ENCODE measurements around the gene CTNNA2.
"Not testable (repeated sequence)": the region's sequence is repeated elsewhere in the genome, so short reads cannot be mapped to it uniquely, and the experiment has no call there.

CTNNA2 gene

DNA sequence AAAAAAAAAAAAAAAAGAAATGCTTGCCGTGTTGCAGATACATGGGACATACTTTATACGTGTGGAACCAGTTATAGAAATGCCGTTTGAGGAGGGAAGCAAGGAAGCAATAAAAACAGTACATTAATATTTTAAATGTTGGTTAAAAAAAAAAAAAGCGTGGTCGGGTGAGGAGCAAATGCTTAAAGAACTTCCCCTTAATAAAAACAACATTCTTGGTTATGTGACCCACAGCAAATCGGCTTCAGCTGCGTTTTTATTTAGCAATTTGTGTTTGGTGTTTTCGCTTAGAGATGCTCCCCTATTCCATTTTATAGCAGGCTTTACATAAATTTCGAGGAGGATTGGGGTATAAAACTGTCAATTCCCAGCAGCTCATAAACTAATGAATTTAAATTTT, 568.1 kb downstream of the CTNNA2 start:
- no peak for DNase-seq (ENCODE audit: low read depth)
- TF ChIP-seq, protein P1, sequence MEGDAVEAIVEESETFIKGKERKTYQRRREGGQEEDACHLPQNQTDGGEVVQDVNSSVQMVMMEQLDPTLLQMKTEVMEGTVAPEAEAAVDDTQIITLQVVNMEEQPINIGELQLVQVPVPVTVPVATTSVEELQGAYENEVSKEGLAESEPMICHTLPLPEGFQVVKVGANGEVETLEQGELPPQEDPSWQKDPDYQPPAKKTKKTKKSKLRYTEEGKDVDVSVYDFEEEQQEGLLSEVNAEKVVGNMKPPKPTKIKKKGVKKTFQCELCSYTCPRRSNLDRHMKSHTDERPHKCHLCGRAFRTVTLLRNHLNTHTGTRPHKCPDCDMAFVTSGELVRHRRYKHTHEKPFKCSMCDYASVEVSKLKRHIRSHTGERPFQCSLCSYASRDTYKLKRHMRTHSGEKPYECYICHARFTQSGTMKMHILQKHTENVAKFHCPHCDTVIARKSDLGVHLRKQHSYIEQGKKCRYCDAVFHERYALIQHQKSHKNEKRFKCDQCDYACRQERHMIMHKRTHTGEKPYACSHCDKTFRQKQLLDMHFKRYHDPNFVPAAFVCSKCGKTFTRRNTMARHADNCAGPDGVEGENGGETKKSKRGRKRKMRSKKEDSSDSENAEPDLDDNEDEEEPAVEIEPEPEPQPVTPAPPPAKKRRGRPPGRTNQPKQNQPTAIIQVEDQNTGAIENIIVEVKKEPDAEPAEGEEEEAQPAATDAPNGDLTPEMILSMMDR (conservative IDR thresholded peaks at IDR 0.05; ENCODE audit: control insufficient read depth, insufficient read depth, low read depth, low read length): no peak
- no peak overlapping the region for H3K4me3 ChIP-seq (ENCODE audit: control insufficient read depth, low read depth, low read length)

DNA sequence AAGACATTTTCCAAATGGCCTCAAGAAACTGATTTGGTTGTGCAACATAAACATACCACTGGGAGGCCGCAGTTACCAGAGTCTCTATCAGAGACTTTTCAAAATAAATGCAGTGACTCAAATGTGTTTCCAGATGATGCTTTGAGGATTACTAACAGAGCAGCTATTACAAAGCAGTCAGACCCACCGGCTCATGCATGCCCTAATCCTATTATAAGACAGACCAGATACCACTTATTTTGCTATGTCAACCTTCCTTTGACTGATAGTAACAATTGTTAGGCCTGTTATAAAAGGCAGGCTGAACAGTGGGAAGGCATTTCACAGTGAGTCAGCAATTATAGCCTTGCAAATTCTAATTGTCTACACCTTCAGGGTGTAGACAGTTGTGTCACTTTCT, 574.0 kb downstream of the CTNNA2 start:
- TF ChIP-seq, protein P1 (conservative IDR thresholded peaks at IDR 0.05; ENCODE audit: control insufficient read depth, insufficient read depth, low read depth, low read length): peak; percentile 39
- no peak overlapping the region for H3K4me3 ChIP-seq (ENCODE audit: control insufficient read depth, low read depth, low read length)
- DNase-seq (ENCODE audit: low read depth): peak; percentile 81

DNA sequence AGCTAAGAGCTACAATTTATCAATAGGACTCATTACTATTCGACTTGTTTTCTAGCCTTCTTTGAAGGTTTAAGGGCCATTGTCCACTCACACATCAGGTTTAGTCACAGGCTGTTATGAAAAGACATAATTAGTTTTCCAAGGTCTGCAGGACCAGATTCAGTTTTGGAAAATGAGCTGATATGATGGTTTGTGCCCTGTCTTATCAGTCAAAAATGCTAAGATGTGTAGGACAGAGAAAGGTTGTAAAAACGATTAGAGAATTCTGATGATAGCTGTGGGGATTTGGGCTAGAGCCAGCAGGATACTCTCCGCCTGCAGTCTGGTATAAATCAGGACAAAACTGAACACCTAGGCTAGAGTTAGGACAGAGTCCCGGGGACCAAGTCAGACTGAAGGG, 578.4 kb downstream of the CTNNA2 start:
- TF ChIP-seq, protein P1 (conservative IDR thresholded peaks at IDR 0.05; ENCODE audit: control insufficient read depth, insufficient read depth, low read depth, low read length): no peak
- no peak for DNase-seq (ENCODE audit: low read depth)
- H3K4me3 ChIP-seq (ENCODE audit: control insufficient read depth, low read depth, low read length): no peak overlapping the region

DNA sequence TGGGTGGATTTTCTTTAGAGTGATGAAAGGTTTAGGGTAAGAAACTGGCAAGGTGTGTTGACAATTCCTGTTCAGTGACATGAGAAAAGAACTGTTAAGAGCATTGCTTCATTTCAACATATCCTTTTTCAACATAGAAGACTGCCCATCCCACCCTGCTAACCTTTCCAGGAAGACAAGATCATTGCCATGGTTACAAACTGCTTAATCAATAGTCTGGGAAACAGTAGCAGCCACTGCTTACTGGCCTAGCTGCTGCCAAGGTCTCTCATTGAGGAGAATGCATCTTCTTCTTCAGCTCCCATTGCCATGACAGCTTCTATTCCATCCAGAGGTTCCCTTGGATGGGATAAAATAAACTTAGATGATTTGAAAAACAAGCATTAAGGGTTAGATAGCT, 579.6 kb downstream of the CTNNA2 start:
- DNase-seq (ENCODE audit: low read depth): no peak
- no peak overlapping the region for H3K4me3 ChIP-seq (ENCODE audit: control insufficient read depth, low read depth, low read length)
- TF ChIP-seq, protein P1 (conservative IDR thresholded peaks at IDR 0.05; ENCODE audit: control insufficient read depth, insufficient read depth, low read depth, low read length): no peak

DNA sequence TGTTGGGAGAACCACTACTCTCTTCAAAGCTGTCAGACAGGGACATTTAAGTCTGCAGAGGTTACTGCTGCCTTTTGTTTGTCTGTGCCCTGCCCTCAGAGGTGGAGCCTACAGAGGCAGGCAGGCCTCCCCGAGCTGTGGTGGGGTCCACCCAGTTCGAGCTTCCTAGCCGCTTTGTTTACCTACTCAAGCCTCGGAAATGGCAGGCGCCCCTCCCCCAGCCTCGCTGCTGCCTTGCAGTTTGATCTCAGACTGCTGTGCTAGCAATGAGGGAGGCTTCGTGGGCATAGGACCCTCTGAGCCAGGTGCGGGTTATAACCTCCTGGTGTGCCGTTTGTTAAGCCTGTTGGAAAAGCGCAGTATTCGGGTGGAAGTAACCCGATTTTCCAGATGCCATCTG, 585.7 kb downstream of the CTNNA2 start:
- DNase-seq (ENCODE audit: low read depth); H3K4me3 ChIP-seq (ENCODE audit: control insufficient read depth, low read depth, low read length): not testable (repeated sequence)

DNA sequence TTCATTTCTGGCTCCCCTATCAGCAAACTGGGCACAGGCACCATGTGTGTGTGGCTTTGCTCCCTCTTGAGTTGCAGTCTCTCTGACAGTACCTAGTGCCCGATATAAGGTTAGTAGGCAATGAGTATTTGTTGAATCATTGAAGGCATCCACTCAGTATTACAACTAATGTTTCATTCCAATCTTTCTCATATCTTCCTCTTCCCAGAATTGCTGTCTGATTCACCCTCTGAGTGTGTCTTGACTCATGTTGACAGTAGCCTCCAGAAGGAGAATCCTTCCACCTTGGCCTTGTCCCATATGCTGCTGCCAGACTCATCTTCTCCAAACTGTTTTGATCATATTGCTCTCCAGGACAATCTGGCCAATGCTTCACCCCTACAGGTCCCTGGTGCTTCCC, 589.2 kb downstream of the CTNNA2 start:
- peak; percentile 96 for DNase-seq (ENCODE audit: low read depth)
- TF ChIP-seq, protein P1 (conservative IDR thresholded peaks at IDR 0.05; ENCODE audit: control insufficient read depth, insufficient read depth, low read depth, low read length): no peak

DNA sequence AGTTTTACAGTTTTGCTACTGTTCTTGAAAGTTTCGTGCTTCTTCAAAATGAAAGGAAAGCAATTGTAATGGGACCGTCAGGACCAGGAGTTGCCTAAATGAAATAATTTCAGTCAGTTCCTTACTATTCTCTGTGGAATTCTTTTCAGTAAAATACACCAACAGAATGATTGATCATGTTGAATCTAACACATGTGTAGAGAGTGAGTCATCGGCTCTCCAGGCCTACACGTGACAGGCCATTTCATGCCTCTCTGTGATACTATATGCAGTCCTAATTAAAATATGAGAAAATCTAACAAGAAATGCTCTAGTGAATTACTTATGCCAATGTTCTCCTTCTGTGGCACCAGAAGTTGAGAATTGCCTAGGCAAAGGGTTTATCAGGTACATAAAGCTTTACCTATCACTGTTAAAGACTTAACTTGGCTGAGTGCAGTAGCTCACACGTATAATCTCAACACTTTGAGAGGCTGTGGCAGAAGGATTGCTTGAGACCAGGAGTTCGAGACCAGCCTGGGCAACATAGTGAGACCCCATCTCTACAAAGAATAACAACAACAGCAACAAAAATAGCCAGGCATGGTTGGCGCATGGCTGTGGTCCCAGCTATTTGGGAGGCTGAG, 592.3 kb downstream of the CTNNA2 start:
- H3K4me3 ChIP-seq (ENCODE audit: control insufficient read depth, low read depth, low read length): no peak overlapping the region
- peak; percentile 78 for DNase-seq (ENCODE audit: low read depth)
- TF ChIP-seq, protein P1 (conservative IDR thresholded peaks at IDR 0.05; ENCODE audit: control insufficient read depth, insufficient read depth, low read depth, low read length): no peak

More for the DNA sequence above, 589.2 kb downstream of the CTNNA2 start:
- no peak overlapping the region for H3K4me3 ChIP-seq (ENCODE audit: control insufficient read depth, low read depth, low read length)

Data from fibroblast of mammary gland (primary cell).